Lower leg skin (tissue), 4 donors: Measurements from ENCODE around the gene GNB1L. TPM values are rescaled to one million over a fixed set of nuclear protein-coding genes. Genes with fewer than 3 reads are reported as not detected.
"Not testable (repeated sequence)": the region's sequence is repeated elsewhere in the genome, so short reads cannot be mapped to it uniquely, and the experiment has no call there.

ENCODE experiments used
- DNase-seq, 2 donors: peaks; one replicate each; pipeline ENCODE4 v3.0.0-alpha.2; 2019; ENCODE audit warnings: low spot score in 2 of 2
- H3K4me3 ChIP-seq: fragments of 200-600 bp; sonication (generic); 2 replicates; pipeline ENCODE4 v1.5.1; 2017; ENCODE audit warnings: mild to moderate bottlenecking, low read depth; ENCODE audit not compliant: poor library complexity, severe bottlenecking
- CTCF ChIP-seq, 3 donors: fragments of 450-650 bp; IDR thresholded peaks; one replicate each; pipeline ENCODE4 v1.5.1; 2016; ENCODE audit warnings: antibody characterized with exemption in 3 of 3, mild to moderate bottlenecking in 3 of 3, moderate library complexity in 2 of 3
- POLR2A ChIP-seq, 2 donors: fragments of 450-650 bp; IDR thresholded peaks; one replicate each; pipeline ENCODE4 v1.6.1; 2016 to 2017; ENCODE audit warnings: antibody characterized with exemption in 2 of 2, mild to moderate bottlenecking in 1 of 2, moderate library complexity in 1 of 2
- WGBS, 2 donors: methylation state at CpG; one replicate each; pipeline ENCODE4 v1.1.5; 2018; 5-methylcytosine and 5-hydroxymethylcytosine counted together
- intact Hi-C: fragments of 100-400 bp; cut with DNase I; formaldehyde crosslinking; loops from one replicate; pipeline ENCODE4 v1.15.0; 2023; ENCODE audit warnings: low total_unique reads
- total RNA-seq, 4 donors: library from RNA; depleted of rRNA; stranded (reverse); fragments of >200 nt; gene quantifications; one replicate each; pipeline ENCODE4 v1.1.0, GENCODE V29; 2016

The GNB1L gene
- total RNA-seq, 4 donors from 2014 or later, result 10.0 to 16.2 (median 11.2) TPM

- 93 to 97% methylated on average over 26 to 28 of the region's 33 CpGs for WGBS, 2 donors
- intact Hi-C loops, result no loop called here
- no peak overlapping the region for H3K4me3 ChIP-seq
- no peak for TF ChIP-seq POLR2A (IDR thresholded peaks at IDR 0.05)
- TF ChIP-seq CTCF (IDR thresholded peaks at IDR 0.05), result no peak
- no peak for DNase-seq
These were observed 70.1 kb downstream of the GNB1L start for GRCh38 chr22:19784384-19785175.

GRCh38 chr22:19783586-19784383, 70.9 kb downstream of the GNB1L start:
- H3K4me3 ChIP-seq, result no peak overlapping the region
- no peak for DNase-seq
- intact Hi-C loops, result no loop called here
- 75 to 79% methylated on average over 22 to 23 of the region's 24 CpGs for WGBS, 2 donors
- TF ChIP-seq POLR2A (IDR thresholded peaks at IDR 0.05) (no peak), CTCF (IDR thresholded peaks at IDR 0.05) (no peak)

- H3K4me3 ChIP-seq, result no peak overlapping the region
- TF ChIP-seq POLR2A (IDR thresholded peaks at IDR 0.05) (no peak), CTCF (IDR thresholded peaks at IDR 0.05) (no peak)
- 88 to 100% methylated on average over 1 of the region's 1 CpG for WGBS, 2 donors
- intact Hi-C loops, result no loop called here
- DNase-seq, result no peak
These were observed 72.1 kb downstream of the GNB1L start for GRCh38 chr22:19782533-19782932.

GRCh38 chr22:19779685-19780268, 74.9 kb downstream of the GNB1L start:
- intact Hi-C loops, result no loop called here
- TF ChIP-seq CTCF (IDR thresholded peaks at IDR 0.05) (no peak), POLR2A (IDR thresholded peaks at IDR 0.05) (no peak)
- no peak for DNase-seq
- H3K4me3 ChIP-seq, result no peak overlapping the region
- whole genome bisulfite sequencing, 2 donors, result 68 to 74% methylated on average over 13 of the region's 13 CpGs

GRCh38 chr22:19779011-19779421, 75.7 kb downstream of the GNB1L start:
- 87 to 91% methylated on average over 10 of the region's 10 CpGs for WGBS, 2 donors
- H3K4me3 ChIP-seq, result no peak overlapping the region
- intact Hi-C loops, result no loop called here
- no peak for DNase-seq
- no peak for TF ChIP-seq POLR2A (IDR thresholded peaks at IDR 0.05)
- TF ChIP-seq CTCF (IDR thresholded peaks at IDR 0.05), result no peak

GRCh38 chr22:19777192-19777591, 77.5 kb downstream of the GNB1L start:
- intact Hi-C loops, DNase-seq, H3K4me3 ChIP-seq: not testable (repeated sequence)
- 90 to 96% methylated on average over 6 of the region's 6 CpGs for WGBS, 2 donors
